HEK293 (cell line): ENCODE measurements around the gene SNCB.

Experiments
- GLIS2 ChIP-seq: fragments of 450-650 bp; formaldehyde crosslinking; IDR thresholded peaks from 2 replicates; pipeline ENCODE4 v1.5.1; 2016; ENCODE audit warnings: missing biosample characterization, missing genetic modification characterization
- SETDB1 ChIP-seq: IDR thresholded peaks from one replicate; pipeline ENCODE4 v1.6.1; 2017; ENCODE audit warnings: mild to moderate bottlenecking, low read length, moderate library complexity, mixed read lengths; ENCODE audit not compliant: insufficient read length
- TCF7L2 ChIP-seq: IDR thresholded peaks from 2 replicates; pipeline ENCODE4 v1.6.1; 2011; ENCODE audit warnings: low read depth, mild to moderate bottlenecking, inconsistent platforms, low read length, moderate library complexity, borderline replicate concordance
- YY1 ChIP-seq: fragments of 450-650 bp; formaldehyde crosslinking; IDR thresholded peaks from 2 replicates; pipeline ENCODE4 v1.5.1; 2018; ENCODE audit warnings: missing biosample characterization, missing genetic modification characterization
- ZFP37 ChIP-seq: fragments of 450-650 bp; formaldehyde crosslinking; IDR thresholded peaks from 2 replicates; pipeline ENCODE4 v1.5.1; 2016; ENCODE audit warnings: missing biosample characterization, missing genetic modification characterization
- ZNF223 ChIP-seq: fragments of 450-650 bp; formaldehyde crosslinking; IDR thresholded peaks from 2 replicates; pipeline ENCODE4 v1.5.1; 2016; ENCODE audit warnings: missing biosample characterization, missing genetic modification characterization
- ZNF23 ChIP-seq: fragments of 450-650 bp; formaldehyde crosslinking; IDR thresholded peaks from 2 replicates; pipeline ENCODE4 v1.5.1; 2016; ENCODE audit warnings: missing biosample characterization, missing genetic modification characterization, borderline replicate concordance
- ZNF416 ChIP-seq: fragments of 450-650 bp; formaldehyde crosslinking; IDR thresholded peaks from 2 replicates; pipeline ENCODE4 v1.5.1; 2016; ENCODE audit warnings: missing biosample characterization, missing genetic modification characterization
- TF ChIP-seq, protein P1 (sequence below): fragments of 450-650 bp; formaldehyde crosslinking; IDR thresholded peaks from 2 replicates; pipeline ENCODE4 v1.5.1; 2016; ENCODE audit warnings: missing biosample characterization, missing genetic modification characterization
- TF ChIP-seq, protein P2 (sequence below): fragments of 450-650 bp; formaldehyde crosslinking; IDR thresholded peaks from 2 replicates; pipeline ENCODE4 v1.5.1; 2016; ENCODE audit warnings: missing biosample characterization, missing genetic modification characterization

DNA sequence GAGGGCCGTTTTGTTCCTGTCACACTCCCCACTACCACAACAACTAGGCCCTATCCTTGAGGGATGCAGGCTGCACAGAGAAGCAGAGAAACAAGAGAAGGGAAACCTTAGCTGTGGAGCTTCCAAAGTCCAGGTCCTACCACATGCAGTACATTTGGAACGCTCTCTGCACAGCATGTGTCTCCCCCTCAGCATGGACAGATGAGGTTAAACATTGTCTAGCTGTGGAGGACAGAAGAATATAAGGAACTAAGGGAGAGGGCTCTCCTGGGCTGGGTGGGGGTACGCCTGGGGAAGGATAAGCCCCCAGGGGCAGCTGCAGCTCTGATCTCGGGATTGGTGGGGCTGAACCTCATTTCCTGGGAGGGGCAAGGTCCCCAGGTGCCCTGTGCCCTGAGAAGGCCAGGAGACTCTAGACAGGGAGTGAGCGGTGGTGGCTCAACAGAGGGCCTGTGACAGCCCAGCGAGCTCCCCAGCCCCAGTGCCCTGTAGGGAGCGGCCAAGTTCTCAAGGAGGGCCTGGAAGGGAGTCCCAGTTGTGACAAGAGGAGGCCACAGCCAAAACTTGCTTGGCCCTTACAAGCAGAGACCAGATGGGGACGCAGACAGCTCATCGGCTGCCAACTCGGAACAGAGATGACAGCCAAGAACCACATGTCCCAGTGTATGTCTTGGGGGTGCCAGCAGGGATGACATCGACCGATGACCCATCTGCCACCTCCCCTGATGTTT, 47.0 kb upstream of the SNCB start:
- TF ChIP-seq ZFP37 (no peak), ZNF23 (tag by site-specific recombination) (no peak), YY1 (no peak), ZNF416 (tag by site-specific recombination) (no peak), TCF7L2 (no peak), GLIS2 (tag by site-specific recombination) (no peak), SETDB1 (no peak), ZNF223 (tag by site-specific recombination) (no peak)
- TF ChIP-seq, protein P1, sequence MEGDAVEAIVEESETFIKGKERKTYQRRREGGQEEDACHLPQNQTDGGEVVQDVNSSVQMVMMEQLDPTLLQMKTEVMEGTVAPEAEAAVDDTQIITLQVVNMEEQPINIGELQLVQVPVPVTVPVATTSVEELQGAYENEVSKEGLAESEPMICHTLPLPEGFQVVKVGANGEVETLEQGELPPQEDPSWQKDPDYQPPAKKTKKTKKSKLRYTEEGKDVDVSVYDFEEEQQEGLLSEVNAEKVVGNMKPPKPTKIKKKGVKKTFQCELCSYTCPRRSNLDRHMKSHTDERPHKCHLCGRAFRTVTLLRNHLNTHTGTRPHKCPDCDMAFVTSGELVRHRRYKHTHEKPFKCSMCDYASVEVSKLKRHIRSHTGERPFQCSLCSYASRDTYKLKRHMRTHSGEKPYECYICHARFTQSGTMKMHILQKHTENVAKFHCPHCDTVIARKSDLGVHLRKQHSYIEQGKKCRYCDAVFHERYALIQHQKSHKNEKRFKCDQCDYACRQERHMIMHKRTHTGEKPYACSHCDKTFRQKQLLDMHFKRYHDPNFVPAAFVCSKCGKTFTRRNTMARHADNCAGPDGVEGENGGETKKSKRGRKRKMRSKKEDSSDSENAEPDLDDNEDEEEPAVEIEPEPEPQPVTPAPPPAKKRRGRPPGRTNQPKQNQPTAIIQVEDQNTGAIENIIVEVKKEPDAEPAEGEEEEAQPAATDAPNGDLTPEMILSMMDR (tag by site-specific recombination) = no peak
- TF ChIP-seq, protein P2, sequence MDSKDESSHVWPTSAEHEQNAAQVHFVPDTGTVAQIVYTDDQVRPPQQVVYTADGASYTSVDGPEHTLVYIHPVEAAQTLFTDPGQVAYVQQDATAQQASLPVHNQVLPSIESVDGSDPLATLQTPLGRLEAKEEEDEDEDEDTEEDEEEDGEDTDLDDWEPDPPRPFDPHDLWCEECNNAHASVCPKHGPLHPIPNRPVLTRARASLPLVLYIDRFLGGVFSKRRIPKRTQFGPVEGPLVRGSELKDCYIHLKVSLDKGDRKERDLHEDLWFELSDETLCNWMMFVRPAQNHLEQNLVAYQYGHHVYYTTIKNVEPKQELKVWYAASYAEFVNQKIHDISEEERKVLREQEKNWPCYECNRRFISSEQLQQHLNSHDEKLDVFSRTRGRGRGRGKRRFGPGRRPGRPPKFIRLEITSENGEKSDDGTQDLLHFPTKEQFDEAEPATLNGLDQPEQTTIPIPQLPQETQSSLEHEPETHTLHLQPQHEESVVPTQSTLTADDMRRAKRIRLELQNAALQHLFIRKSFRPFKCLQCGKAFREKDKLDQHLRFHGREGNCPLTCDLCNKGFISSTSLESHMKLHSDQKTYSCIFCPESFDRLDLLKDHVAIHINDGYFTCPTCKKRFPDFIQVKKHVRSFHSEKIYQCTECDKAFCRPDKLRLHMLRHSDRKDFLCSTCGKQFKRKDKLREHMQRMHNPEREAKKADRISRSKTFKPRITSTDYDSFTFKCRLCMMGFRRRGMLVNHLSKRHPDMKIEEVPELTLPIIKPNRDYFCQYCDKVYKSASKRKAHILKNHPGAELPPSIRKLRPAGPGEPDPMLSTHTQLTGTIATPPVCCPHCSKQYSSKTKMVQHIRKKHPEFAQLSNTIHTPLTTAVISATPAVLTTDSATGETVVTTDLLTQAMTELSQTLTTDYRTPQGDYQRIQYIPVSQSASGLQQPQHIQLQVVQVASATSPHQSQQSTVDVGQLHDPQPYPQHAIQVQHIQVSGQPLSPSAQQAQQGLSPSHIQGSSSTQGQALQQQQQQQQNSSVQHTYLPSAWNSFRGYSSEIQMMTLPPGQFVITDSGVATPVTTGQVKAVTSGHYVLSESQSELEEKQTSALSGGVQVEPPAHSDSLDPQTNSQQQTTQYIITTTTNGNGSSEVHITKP (tag by site-specific recombination) = 0 out of 2 replicates have a peak, but pooled peaks have one; percentile 20
